H1 (cell line): Measurements from ENCODE around the gene LRRC26. TPM values are rescaled to one million over a fixed set of nuclear protein-coding genes. Genes with fewer than 3 reads are reported as not detected.

ENCODE experiments used
- CTCF ChIA-PET: fragments of 300-600 bp; sonication (Branson Sonifier 250); formaldehyde crosslinking; loops from one replicate; lab custom pipeline; 2021; ENCODE audit not compliant: partially characterized antibody; lab: Charles Lee
- POLR2A ChIA-PET: fragments of 300-600 bp; sonication (Branson Sonifier 250); formaldehyde crosslinking; loops from one replicate; lab custom pipeline; 2021; ENCODE audit warnings: inconsistent platforms; ENCODE audit not compliant: partially characterized antibody; lab: Charles Lee
- DNase-seq, 2 experiments: peaks; one replicate each; pipeline versions ENCODE4 v3.0.0 to v3.0.0-alpha.2; 2010 to 2022; ENCODE audit warnings: low spot score in 2 of 2, low read depth in 1 of 2, mixed read lengths in 1 of 2
- FAIRE-seq: peaks from 2 replicates; lab custom pipeline; 2011; peaks lifted over from hg19 to GRCh38; lab: Jason Lieb, UNC
- H2AFZ ChIP-seq: 2 replicates; pipeline ENCODE4 v1.8.1; 2012; ENCODE audit warnings: low read length, inconsistent platforms
- H2AK5ac ChIP-seq: 2 replicates; pipeline ENCODE4 v1.6.1; 2013; ENCODE audit warnings: low read depth, low read length
- H2BK120ac ChIP-seq: replicated peaks from 2 replicates; pipeline ENCODE3; 2013; ENCODE audit warnings: low read depth, low read length, inconsistent platforms
- H2BK12ac ChIP-seq: 2 replicates; pipeline ENCODE4 v1.6.1; 2013; ENCODE audit warnings: low read depth, low read length
- H2BK15ac ChIP-seq: 2 replicates; pipeline ENCODE4 v1.6.1; 2013; ENCODE audit warnings: low read length
- H2BK20ac ChIP-seq: 2 replicates; pipeline ENCODE4 v1.6.1; 2013; ENCODE audit warnings: low read length
- H2BK5ac ChIP-seq: 2 replicates; pipeline ENCODE4 v1.6.1; 2013; ENCODE audit warnings: low read depth, low read length
- H3K14ac ChIP-seq: 2 replicates; pipeline ENCODE4 v1.6.1; 2013; ENCODE audit warnings: inconsistent platforms; ENCODE audit not compliant: insufficient read length
- H3K18ac ChIP-seq: 2 replicates; pipeline ENCODE4 v1.6.1; 2013; ENCODE audit warnings: low read length; ENCODE audit errors: extremely low read depth
- H3K23ac ChIP-seq: 2 replicates; pipeline ENCODE4 v1.6.1; 2013; ENCODE audit warnings: inconsistent platforms; ENCODE audit not compliant: insufficient read length
- H3K23me2 ChIP-seq: 2 replicates; pipeline ENCODE4 v1.6.1; 2013; ENCODE audit warnings: low read depth, low read length
- H3K27ac ChIP-seq: 2 replicates; pipeline ENCODE4 v1.6.1; 2011; ENCODE audit warnings: low read depth, low read length, inconsistent platforms
- H3K27me3 ChIP-seq, 4 experiments: replicated peaks in 1 of 4; 1 replicate in 1 of 4; 2 replicates in 3 of 4; pipeline versions ENCODE4 v1.6.1 to v1.8.1; 2011 to 2013; ENCODE audit warnings: low read length in 3 of 4, mild to moderate bottlenecking in 3 of 4, inconsistent platforms in 2 of 4, mixed read lengths in 2 of 4, moderate library complexity in 1 of 4; ENCODE audit not compliant: control insufficient read depth in 3 of 4, insufficient read depth in 3 of 4; ENCODE audit errors: extremely low read depth in 1 of 4
- H3K36me3 ChIP-seq, 4 experiments: 2 replicates each; pipeline versions ENCODE4 v1.6.1 to v1.8.1; 2011 to 2013; ENCODE audit warnings: mild to moderate bottlenecking in 4 of 4, low read length in 3 of 4, moderate library complexity in 2 of 4, control low read depth in 1 of 4, inconsistent platforms in 1 of 4; ENCODE audit not compliant: insufficient read depth in 4 of 4, control insufficient read depth in 2 of 4
- H3K4ac ChIP-seq: replicated peaks from 2 replicates; pipeline ENCODE3; 2013; ENCODE audit warnings: low read length, low read depth, mixed read lengths, inconsistent platforms; ENCODE audit not compliant: insufficient read length
- H3K4me1 ChIP-seq, 4 experiments: replicated peaks in 1 of 4; 1 replicate in 1 of 4; 2 replicates in 3 of 4; pipeline versions ENCODE4 v1.6.1 to v1.8.1; 2011 to 2013; ENCODE audit warnings: low read length in 3 of 4, inconsistent platforms in 2 of 4, mixed read lengths in 1 of 4; ENCODE audit not compliant: insufficient read depth in 4 of 4, control insufficient read depth in 3 of 4
- H3K4me2 ChIP-seq, 2 experiments: 2 replicates each; pipeline versions ENCODE4 v1.6.1 to v1.8.1; 2011 to 2013; ENCODE audit warnings: low read depth in 2 of 2, low read length in 2 of 2, control low read depth in 1 of 2, inconsistent platforms in 1 of 2, mild to moderate bottlenecking in 1 of 2; ENCODE audit not compliant: insufficient read depth in 1 of 2
- H3K4me3 ChIP-seq, 4 experiments: fragments of 200-600, 300-600 bp in 1 of 4; sonication (generic), shearing (Covaris generic), sonication (Bioruptor Twin) in 1 of 4; 2 replicates each; pipeline versions ENCODE4 v1.5.1 to v1.8.1; 2011 to 2016; ENCODE audit warnings: low read length in 4 of 4, low read depth in 3 of 4, control low read depth in 2 of 4, inconsistent platforms in 2 of 4, mild to moderate bottlenecking in 2 of 4, mixed read lengths in 1 of 4, moderate library complexity in 1 of 4; ENCODE audit not compliant: insufficient read depth in 2 of 4; ENCODE audit errors: extremely low read depth in 1 of 4
- H3K56ac ChIP-seq: replicated peaks from 2 replicates; pipeline ENCODE3; 2013; ENCODE audit warnings: low read depth, mild to moderate bottlenecking, mixed read lengths, low read length, inconsistent platforms; ENCODE audit not compliant: insufficient read length
- H3K79me1 ChIP-seq: 2 replicates; pipeline ENCODE4 v1.6.1; 2013; ENCODE audit warnings: low read depth, low read length, control low read depth
- H3K79me2 ChIP-seq, 2 experiments: 2 replicates each; pipeline versions ENCODE4 v1.6.1 to v1.8.1; 2012 to 2013; ENCODE audit warnings: low read length in 2 of 2, mild to moderate bottlenecking in 2 of 2, inconsistent platforms in 1 of 2; ENCODE audit not compliant: insufficient read depth in 2 of 2, control insufficient read depth in 1 of 2
- H3K9ac ChIP-seq, 4 experiments: replicated peaks in 1 of 4; 1 replicate in 1 of 4; 2 replicates in 3 of 4; pipeline versions ENCODE4 v1.6.1 to v1.8.1; 2011 to 2013; ENCODE audit warnings: low read depth in 3 of 4, low read length in 3 of 4, control low read depth in 2 of 4, mild to moderate bottlenecking in 2 of 4, moderate library complexity in 2 of 4, inconsistent platforms in 1 of 4; ENCODE audit errors: extremely low read depth in 1 of 4
- H3K9me3 ChIP-seq, 2 experiments: 2 replicates each; pipeline versions ENCODE4 v1.6.1 to v1.8.1; 2012 to 2013; ENCODE audit warnings: mild to moderate bottlenecking in 2 of 2, moderate library complexity in 2 of 2, control low read depth in 1 of 2, inconsistent platforms in 1 of 2, low read depth in 1 of 2, low read length in 1 of 2, mixed read lengths in 1 of 2; ENCODE audit not compliant: insufficient read depth in 2 of 2
- H4K20me1 ChIP-seq, 2 experiments: replicated peaks in 1 of 2; 2 replicates each; pipeline versions ENCODE3 to v1.8.1; 2011 to 2013; ENCODE audit warnings: inconsistent platforms in 2 of 2, low read length in 2 of 2, mild to moderate bottlenecking in 1 of 2; ENCODE audit not compliant: insufficient read depth in 2 of 2, control insufficient read depth in 1 of 2
- H4K5ac ChIP-seq: 2 replicates; pipeline ENCODE4 v1.6.1; 2013; ENCODE audit warnings: low read length, low read depth, mixed read lengths, inconsistent platforms; ENCODE audit not compliant: insufficient read length
- H4K8ac ChIP-seq: 2 replicates; pipeline ENCODE4 v1.8.0; 2013; ENCODE audit warnings: mild to moderate bottlenecking, moderate library complexity, low read length, inconsistent platforms; ENCODE audit not compliant: insufficient read depth; ENCODE audit errors: extremely low read depth
- H4K91ac ChIP-seq: replicated peaks from 2 replicates; pipeline ENCODE3; 2013; ENCODE audit warnings: low read length, mixed read lengths, inconsistent platforms; ENCODE audit not compliant: insufficient read length
- ASH2L ChIP-seq: fragments of 200-600, 300-600 bp; sonication (generic); IDR thresholded peaks from one replicate; pipeline ENCODE4 v1.7.1; 2017; ENCODE audit warnings: low read length
- HDAC2 ChIP-seq, 2 experiments: fragments of 300-600 bp in 1 of 2; sonication (generic) in 1 of 2; IDR thresholded peaks; 2 replicates each; pipeline ENCODE4 v1.6.1; 2011 to 2012; ENCODE audit warnings: low read depth in 2 of 2, low read length in 2 of 2, mild to moderate bottlenecking in 2 of 2, moderate library complexity in 2 of 2, borderline replicate concordance in 1 of 2, inconsistent platforms in 1 of 2
- KDM1A ChIP-seq: fragments of 200-600, 300-600 bp; sonication (generic); IDR thresholded peaks from 2 replicates; pipeline ENCODE4 v1.7.1; 2016; ENCODE audit warnings: mild to moderate bottlenecking, low read length, borderline replicate concordance
- KDM4A ChIP-seq: IDR thresholded peaks from one replicate; pipeline ENCODE4 v1.7.1; 2012; ENCODE audit warnings: low read depth, mild to moderate bottlenecking, moderate library complexity, low read length, inconsistent platforms; ENCODE audit not compliant: severe bottlenecking
- POLR2A ChIP-seq, 2 experiments: IDR thresholded peaks; 1 replicate in 1 of 2; 2 replicates in 1 of 2; pipeline ENCODE4 v1.6.1; 2011; ENCODE audit warnings: low read depth in 2 of 2, low read length in 2 of 2, mild to moderate bottlenecking in 2 of 2; ENCODE audit errors: control extremely low read depth in 1 of 2
- RAD21 ChIP-seq, 2 experiments: IDR thresholded peaks in 1 of 2; conservative IDR thresholded peaks in 1 of 2; 2 replicates each; pipeline ENCODE4 v1.6.1; 2011; ENCODE audit warnings: low read depth in 2 of 2, low read length in 2 of 2, improper control_type of control experiment in 1 of 2, inconsistent platforms in 1 of 2, mild to moderate bottlenecking in 1 of 2, moderate library complexity in 1 of 2
- SP4 ChIP-seq: IDR thresholded peaks from 2 replicates; pipeline ENCODE4 v1.6.1; 2012; ENCODE audit warnings: low read length, inconsistent platforms
- WGBS, 2 experiments: shearing (Covaris generic) in 1 of 2; methylation state at CpG; one replicate each; pipeline versions ENCODE4 v1.1.6 to v1.1.7; 2013 to 2015; ENCODE audit warnings: low lambda C conversion rate in 2 of 2, mixed read lengths in 2 of 2, inconsistent platforms in 1 of 2, low coverage in 1 of 2, missing lambda C conversion rate in 1 of 2; ENCODE audit not compliant: insufficient replicate concordance in 2 of 2, insufficient coverage in 1 of 2, insufficient read length in 1 of 2; ENCODE audit errors: extremely low coverage in 1 of 2, missing lambda C conversion rate in 1 of 2; 5-methylcytosine and 5-hydroxymethylcytosine counted together
- polyA plus RNA-seq, 7 experiments: library from polyadenylated mRNA; depleted of rRNA in 3 of 7; stranded (reverse) in 5 of 7; unstranded in 2 of 7; fragments of >200 nt in 5 of 7; fragments of 200-250 nt in 2 of 7; gene quantifications; 1 replicate in 5 of 7; 2 replicates in 1 of 7; 4 replicates in 1 of 7; pipeline versions ENCODE4 v1.2.1 to v1.2.3, GENCODE V29; 2011 to 2013; ENCODE audit warnings: missing spikeins in 2 of 7, mixed read lengths in 2 of 7
- total RNA-seq: library from RNA; stranded (reverse); fragmentation: NEBNext Ultra II Directional; extraction: Animal tissue kit (Norgen Biotek cat#: 25700); gene quantifications from 2 replicates; pipeline ENCODE4 v1.2.1, GENCODE V29; 2021
- TF ChIP-seq, protein P1 (sequence below): IDR thresholded peaks from 2 replicates; pipeline ENCODE4 v1.6.1; 2012; ENCODE audit warnings: inconsistent platforms

Gene LRRC26
- total and polyA plus RNA-seq, 2 of the 8 experiments (the other 6 are each of a cell fraction or from before 2014, with no cell fraction given): 0.34 to 0.85 TPM

DNA sequence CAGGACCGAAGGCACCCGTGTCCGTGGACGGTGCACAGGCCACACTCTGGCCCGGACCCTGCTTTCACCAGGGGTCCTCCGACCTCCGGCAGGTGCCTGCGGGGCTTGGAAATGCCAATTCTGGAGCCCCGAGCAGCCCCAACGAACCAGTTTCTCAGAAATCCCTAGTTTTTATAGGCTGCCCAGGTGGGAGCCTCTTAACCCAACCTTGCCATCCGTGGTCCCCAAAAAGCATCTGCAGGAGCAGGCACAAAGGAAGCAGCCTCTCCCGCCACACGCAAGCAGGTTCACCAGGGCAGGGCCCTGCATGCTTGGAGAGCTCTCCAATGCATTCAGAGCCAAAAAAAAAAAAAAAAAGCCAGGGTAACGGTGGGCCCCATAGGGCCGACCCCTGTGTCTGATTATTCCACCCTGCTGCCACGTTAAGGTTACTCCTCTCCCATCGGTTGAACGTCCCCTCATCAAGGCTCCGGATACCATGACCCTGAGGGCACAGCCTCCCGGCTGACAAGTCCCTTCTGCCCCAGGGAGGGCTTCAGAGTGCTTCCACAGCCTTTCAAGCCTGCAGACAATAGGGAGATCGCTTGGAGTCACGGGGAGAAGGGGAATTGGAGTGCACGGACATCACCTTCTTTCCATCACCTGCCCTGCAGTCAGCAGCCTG is 31.5 kb upstream of the LRRC26 start:
- Histone ChIP-seq H2BK5ac (peak overlapping the region; percentile 98), H3K23me2 (peaks cover 18% of the 10 kb centered on the region), H3K56ac (peak overlapping the region; percentile 77), H4K8ac (peak overlapping the region; percentile 86), H3K4me1 (peaks cover 10 to 28% (median 19%) of the 10 kb centered on the region in 4 experiments), H3K27me3 (no peaks in the 10 kb centered on the region), H3K9ac (peak overlapping the region; percentile 35 to 71 (median 54); a peak in 6 of 7 replicates), H4K91ac (peak overlapping the region; percentile 99), H2BK20ac (no peak overlapping the region), H3K27ac (no peak overlapping the region; the same call in 1 of the 2 replicates), H3K79me1 (peaks cover 25% of the 10 kb centered on the region), H2BK12ac (no peak overlapping the region), H3K14ac (no peak overlapping the region), H3K18ac (peak overlapping the region; percentile 99), H3K79me2 (peaks cover 0 to 50% of the 10 kb centered on the region in 2 experiments; a peak in 3 of 4 replicates), H2BK120ac (peak overlapping the region; percentile 54), H3K4me2 (peak overlapping the region; percentile 74 to 88), H2AK5ac (no peak overlapping the region), H4K5ac (peak overlapping the region; percentile 100), H3K4ac (peak overlapping the region; percentile 91), H2BK15ac (no peak overlapping the region), H3K9me3 (no peaks in the 10 kb centered on the region), H3K36me3 (no peaks in the 10 kb centered on the region), H2AFZ (no peak overlapping the region), H4K20me1 (peaks cover 0 to 22% of the 10 kb centered on the region in 2 experiments), H3K23ac (no peak overlapping the region), H3K4me3 (peak overlapping the region; percentile 64 to 78 (median 69))
- ChIA-PET CTCF (interaction anchor here (0.6 to 4.4 kb wide), 11 partner anchors 9 to 155 kb away, joined by 3 to 19 read pairs (median 4); partner anchors contain the start of genes NPDC1 and RNF224), POLR2A (interaction anchor here (0.6 to 69.9 kb wide), 16 partner anchors 11 to 219 kb away, joined by 3 to 1462 read pairs (median 4); partner anchors contain the start of genes ANAPC2, CYSRT1, MAN1B1 and NELFB)
- TF ChIP-seq RAD21 (IDR thresholded peaks at IDR 0.05 in 1 of 2, conservative IDR thresholded peaks at IDR 0.05 in 1 of 2; ENCODE audit: low read depth in 2 of 2, low read length in 2 of 2): no peak
- peak; percentile 3 for TF ChIP-seq KDM4A
- no peak for TF ChIP-seq SP4
- no peak for TF ChIP-seq KDM1A
- TF ChIP-seq, protein P1, sequence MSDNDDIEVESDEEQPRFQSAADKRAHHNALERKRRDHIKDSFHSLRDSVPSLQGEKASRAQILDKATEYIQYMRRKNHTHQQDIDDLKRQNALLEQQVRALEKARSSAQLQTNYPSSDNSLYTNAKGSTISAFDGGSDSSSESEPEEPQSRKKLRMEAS: no peak
- TF ChIP-seq POLR2A (IDR thresholded peaks at IDR 0.05; ENCODE audit: control extremely low read depth in 1 of 2, low read depth in 2 of 2, low read length in 2 of 2): no peak
- TF ChIP-seq ASH2L: no peak
- no peak for TF ChIP-seq HDAC2 (IDR thresholded peaks at IDR 0.05; ENCODE audit: borderline replicate concordance in 1 of 2, low read depth in 2 of 2, low read length in 2 of 2)
- FAIRE-seq (no peak), DNase-seq (peak in 1 of 2 experiments; percentile 49)
- WGBS, 2 experiments: 35% methylated on average over 22 of the region's 23 CpGs; no CpG with 5 or more reads in 1 of the 2 experiments
